Prostate gland (tissue), 2 donors: ENCODE measurements around the gene TCF4. TPM values are rescaled to one million over a fixed set of nuclear protein-coding genes. Genes with fewer than 3 reads are reported as not detected.

Experiments
- DNase-seq: peaks from one replicate; pipeline ENCODE4 v3.0.0-alpha.2; 2019; ENCODE audit warnings: low spot score
- H3K27ac ChIP-seq, 2 donors: fragments of 200-600 bp; sonication (generic); 2 replicates each; pipeline ENCODE4 v1.5.1; 2017 to 2019
- H3K27me3 ChIP-seq: fragments of 200-600 bp; sonication (generic); replicated peaks from 2 replicates; pipeline ENCODE4 v1.5.1; 2019; ENCODE audit not compliant: insufficient read depth
- H3K36me3 ChIP-seq, 2 donors: fragments of 200-600 bp; sonication (generic); 1 replicate in 1 of 2; 2 replicates in 1 of 2; pipeline versions ENCODE4 v1.5.1 to v1.8.1; 2017 to 2019
- H3K4me1 ChIP-seq: fragments of 200-600 bp; sonication (generic); replicated peaks from 2 replicates; pipeline ENCODE4 v1.5.1; 2019
- H3K4me3 ChIP-seq, 2 donors: fragments of 200-600 bp; sonication (generic); 2 replicates each; pipeline ENCODE4 v1.5.1; 2017 to 2019
- H3K9me3 ChIP-seq: fragments of 200-600 bp; sonication (generic); 2 replicates; pipeline ENCODE4 v1.5.1; 2017
- POLR2A ChIP-seq: fragments of 450-650 bp; IDR thresholded peaks from one replicate; pipeline ENCODE4 v1.6.1; 2016; ENCODE audit warnings: antibody characterized with exemption, mild to moderate bottlenecking
- POLR2AphosphoS5 ChIP-seq: sonication (generic); formaldehyde crosslinking; IDR thresholded peaks from one replicate; pipeline ENCODE4 v1.6.1; 2017; ENCODE audit warnings: antibody characterized with exemption
- WGBS: methylation state at CpG from one replicate; pipeline ENCODE4 v1.1.5; 2018; 5-methylcytosine and 5-hydroxymethylcytosine counted together
- intact Hi-C: fragments of 100-400 bp; cut with DNase I; formaldehyde crosslinking; loops from one replicate; pipeline ENCODE4 v1.14.2; 2022
- total RNA-seq, 2 donors: library from RNA; depleted of rRNA; stranded (reverse); fragments of >200 nt; gene quantifications; one replicate each; pipeline ENCODE4 v1.1.0, GENCODE V29; 2016
- TF ChIP-seq, protein P1 (sequence below), 4 experiments: fragments of 200-600 bp in 2 of 4; fragments of 450-650 bp in 2 of 4; sonication (generic) in 2 of 4; IDR thresholded peaks; 1 replicate in 3 of 4; 2 replicates in 1 of 4; pipeline ENCODE4 v1.5.1; 2016 to 2019; ENCODE audit warnings: antibody characterized with exemption in 4 of 4, mild to moderate bottlenecking in 2 of 4, moderate library complexity in 2 of 4

The TCF4 gene
- total RNA-seq, 2 donors from 2014 or later: 29.8 to 87.2 TPM

DNA sequence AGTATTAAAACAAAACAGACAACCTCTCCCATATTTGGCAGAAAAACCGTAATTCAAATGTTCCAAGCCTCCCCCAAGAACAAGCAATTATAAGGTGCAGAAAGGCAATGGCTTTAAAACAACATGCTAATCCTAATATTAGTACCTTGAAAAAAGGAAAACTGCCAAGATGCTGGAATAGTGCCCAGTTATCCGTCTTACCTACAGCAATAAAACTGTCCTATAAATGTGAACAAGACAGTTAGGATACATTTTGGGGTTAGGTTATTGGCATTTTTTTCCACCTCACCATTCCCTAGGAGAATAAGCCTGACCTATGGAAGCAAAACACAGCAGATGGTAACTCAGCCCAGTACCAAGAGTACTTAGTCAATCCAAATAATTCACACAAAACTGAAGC, 83.2 kb downstream of the TCF4 start:
- no peaks in the 10 kb centered on the region for H3K9me3 ChIP-seq
- TF ChIP-seq, protein P1, sequence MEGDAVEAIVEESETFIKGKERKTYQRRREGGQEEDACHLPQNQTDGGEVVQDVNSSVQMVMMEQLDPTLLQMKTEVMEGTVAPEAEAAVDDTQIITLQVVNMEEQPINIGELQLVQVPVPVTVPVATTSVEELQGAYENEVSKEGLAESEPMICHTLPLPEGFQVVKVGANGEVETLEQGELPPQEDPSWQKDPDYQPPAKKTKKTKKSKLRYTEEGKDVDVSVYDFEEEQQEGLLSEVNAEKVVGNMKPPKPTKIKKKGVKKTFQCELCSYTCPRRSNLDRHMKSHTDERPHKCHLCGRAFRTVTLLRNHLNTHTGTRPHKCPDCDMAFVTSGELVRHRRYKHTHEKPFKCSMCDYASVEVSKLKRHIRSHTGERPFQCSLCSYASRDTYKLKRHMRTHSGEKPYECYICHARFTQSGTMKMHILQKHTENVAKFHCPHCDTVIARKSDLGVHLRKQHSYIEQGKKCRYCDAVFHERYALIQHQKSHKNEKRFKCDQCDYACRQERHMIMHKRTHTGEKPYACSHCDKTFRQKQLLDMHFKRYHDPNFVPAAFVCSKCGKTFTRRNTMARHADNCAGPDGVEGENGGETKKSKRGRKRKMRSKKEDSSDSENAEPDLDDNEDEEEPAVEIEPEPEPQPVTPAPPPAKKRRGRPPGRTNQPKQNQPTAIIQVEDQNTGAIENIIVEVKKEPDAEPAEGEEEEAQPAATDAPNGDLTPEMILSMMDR (IDR thresholded peaks at IDR 0.05): no peak
- no peak for TF ChIP-seq POLR2AphosphoS5
- no peak for TF ChIP-seq POLR2A
- 52% methylated on average over 2 of the region's 2 CpGs for WGBS

GRCh38 chr18:55503167-55503820, 84.7 kb downstream of the TCF4 start:
- DNase-seq: no peak
- Histone ChIP-seq H3K4me3 (no peak overlapping the region), H3K9me3 (no peaks in the 10 kb centered on the region), H3K27me3 (no peaks in the 10 kb centered on the region), H3K27ac (no peak overlapping the region), H3K36me3 (no peaks in the 10 kb centered on the region), H3K4me1 (no peaks in the 10 kb centered on the region)
- TF ChIP-seq, protein P1 (IDR thresholded peaks at IDR 0.05): no peak
- TF ChIP-seq POLR2AphosphoS5: no peak
- TF ChIP-seq POLR2A: no peak
- 95% methylated on average over 7 of the region's 7 CpGs for WGBS
- intact Hi-C loops: no loop called here

More for the DNA sequence above, 83.2 kb downstream of the TCF4 start:
- Histone ChIP-seq H3K4me3 (no peak overlapping the region), H3K27ac (no peak overlapping the region), H3K36me3 (no peaks in the 10 kb centered on the region), H3K4me1 (no peaks in the 10 kb centered on the region), H3K27me3 (no peaks in the 10 kb centered on the region)
- intact Hi-C loops: no loop called here
- DNase-seq: no peak

DNA sequence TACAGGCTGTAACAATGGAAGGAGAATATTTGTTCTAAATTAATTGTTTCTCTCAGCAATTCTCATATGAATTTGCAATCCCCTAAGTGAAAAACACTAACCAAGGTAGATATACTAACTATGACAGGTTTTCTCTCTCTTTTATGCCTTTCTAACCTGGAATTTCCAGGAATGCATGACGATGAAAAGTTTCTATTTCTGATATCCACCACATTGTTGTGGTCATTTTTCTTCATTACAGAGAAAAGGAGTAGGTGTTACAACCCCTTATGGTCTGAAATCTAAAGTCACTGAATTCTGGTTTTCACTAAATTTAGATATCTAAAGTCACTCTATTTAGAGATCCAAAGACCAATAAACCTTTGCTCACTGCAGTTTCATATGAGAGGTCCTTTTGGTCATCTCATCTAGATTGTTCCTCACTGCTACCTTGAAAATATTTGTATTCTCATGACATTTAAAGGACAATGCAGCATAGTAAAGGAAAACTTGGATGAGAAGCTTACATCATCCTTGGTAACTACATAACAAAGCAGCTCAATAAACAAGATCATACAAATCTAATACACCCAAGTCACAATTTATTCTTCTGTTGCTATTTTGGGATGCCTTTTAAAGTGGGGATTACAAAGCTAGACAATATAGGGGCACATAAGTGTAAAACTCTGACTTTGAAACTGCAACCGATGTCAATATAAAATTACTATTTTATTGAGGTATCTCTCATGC, 85.8 kb downstream of the TCF4 start:
- Histone ChIP-seq H3K9me3 (no peaks in the 10 kb centered on the region), H3K27me3 (no peaks in the 10 kb centered on the region), H3K4me1 (no peaks in the 10 kb centered on the region), H3K4me3 (no peak overlapping the region), H3K27ac (no peak overlapping the region), H3K36me3 (no peaks in the 10 kb centered on the region)
- TF ChIP-seq, protein P1 (IDR thresholded peaks at IDR 0.05): no peak
- TF ChIP-seq POLR2A (no peak), POLR2AphosphoS5 (no peak)
- WGBS: 83% methylated on average over 2 of the region's 2 CpGs
- intact Hi-C loops: no loop called here
- DNase-seq: no peak

DNA sequence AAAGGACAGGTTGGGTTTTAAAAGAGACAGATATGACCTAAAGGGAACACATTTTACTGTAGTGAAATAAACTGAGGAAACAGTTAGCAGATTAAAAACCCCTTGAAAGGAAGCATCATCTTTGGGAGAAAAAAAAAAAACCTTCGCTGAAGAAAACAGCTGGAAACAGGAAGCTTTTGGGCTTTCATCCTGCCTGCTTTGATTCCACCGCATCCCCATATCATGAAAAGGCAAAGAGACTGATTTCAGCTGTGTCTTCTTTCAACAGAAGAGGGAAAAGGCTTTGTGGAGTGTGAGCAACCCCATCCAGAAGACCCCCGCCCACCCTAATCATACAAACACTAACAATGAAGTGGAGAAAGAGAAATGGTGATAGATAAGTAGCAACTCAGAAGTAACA, 86.4 kb downstream of the TCF4 start:
- 51% methylated on average over 3 of the region's 3 CpGs for WGBS
- Histone ChIP-seq H3K4me1 (no peaks in the 10 kb centered on the region), H3K27me3 (no peaks in the 10 kb centered on the region), H3K36me3 (no peaks in the 10 kb centered on the region), H3K27ac (no peak overlapping the region), H3K4me3 (no peak overlapping the region), H3K9me3 (no peaks in the 10 kb centered on the region)
- TF ChIP-seq POLR2AphosphoS5 (no peak), POLR2A (no peak)
- TF ChIP-seq, protein P1 (IDR thresholded peaks at IDR 0.05): no peak
- intact Hi-C loops: no loop called here
- no peak for DNase-seq
